Esophagus muscularis mucosa (tissue), 3 donors: ENCODE data around the gene TRIM46.
"Not testable (repeated sequence)": the region's sequence is repeated elsewhere in the genome, so short reads cannot be mapped to it uniquely, and the experiment has no call there.

Experiments used
- POLR2A ChIP-seq: fragments of 450-650 bp; IDR thresholded peaks from one replicate; pipeline ENCODE4 v1.6.1; 2017; ENCODE audit warnings: antibody characterized with exemption, moderate library complexity, mild to moderate bottlenecking, low read depth
- POLR2AphosphoS5 ChIP-seq, 2 donors: sonication (generic); formaldehyde crosslinking; IDR thresholded peaks; one replicate each; pipeline ENCODE4 v1.6.1; 2017; ENCODE audit warnings: antibody characterized with exemption in 2 of 2
- TF ChIP-seq, protein P1 (sequence below), 3 experiments: fragments of 200-600 bp in 2 of 3; fragments of 450-650 bp in 1 of 3; sonication (generic) in 2 of 3; IDR thresholded peaks; one replicate each; pipeline ENCODE4 v1.5.1; 2017 to 2019; ENCODE audit warnings: antibody characterized with exemption in 3 of 3, mild to moderate bottlenecking in 2 of 3, moderate library complexity in 1 of 3

DNA sequence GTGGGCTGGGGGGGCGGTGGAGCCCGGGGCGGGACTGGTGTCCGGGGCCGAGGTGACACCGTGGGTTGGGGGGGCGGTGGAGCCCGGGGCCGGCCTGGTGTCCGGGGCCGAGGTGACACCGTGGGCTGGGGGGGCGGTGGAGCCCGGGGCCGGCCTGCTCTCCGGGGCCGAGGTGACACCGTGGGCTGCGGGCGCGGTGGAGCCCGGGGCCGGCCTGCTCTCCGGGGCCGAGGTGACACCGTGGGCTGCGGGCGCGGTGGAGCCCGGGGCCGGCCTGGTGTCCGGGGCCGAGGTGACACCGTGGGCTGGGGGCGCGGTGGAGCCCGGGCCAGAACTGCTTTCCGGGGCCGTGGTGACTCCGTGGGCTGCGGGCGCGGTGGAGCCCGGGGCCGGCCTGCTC is 16.3 kb downstream of the TRIM46 start:
- TF ChIP-seq, protein P1, sequence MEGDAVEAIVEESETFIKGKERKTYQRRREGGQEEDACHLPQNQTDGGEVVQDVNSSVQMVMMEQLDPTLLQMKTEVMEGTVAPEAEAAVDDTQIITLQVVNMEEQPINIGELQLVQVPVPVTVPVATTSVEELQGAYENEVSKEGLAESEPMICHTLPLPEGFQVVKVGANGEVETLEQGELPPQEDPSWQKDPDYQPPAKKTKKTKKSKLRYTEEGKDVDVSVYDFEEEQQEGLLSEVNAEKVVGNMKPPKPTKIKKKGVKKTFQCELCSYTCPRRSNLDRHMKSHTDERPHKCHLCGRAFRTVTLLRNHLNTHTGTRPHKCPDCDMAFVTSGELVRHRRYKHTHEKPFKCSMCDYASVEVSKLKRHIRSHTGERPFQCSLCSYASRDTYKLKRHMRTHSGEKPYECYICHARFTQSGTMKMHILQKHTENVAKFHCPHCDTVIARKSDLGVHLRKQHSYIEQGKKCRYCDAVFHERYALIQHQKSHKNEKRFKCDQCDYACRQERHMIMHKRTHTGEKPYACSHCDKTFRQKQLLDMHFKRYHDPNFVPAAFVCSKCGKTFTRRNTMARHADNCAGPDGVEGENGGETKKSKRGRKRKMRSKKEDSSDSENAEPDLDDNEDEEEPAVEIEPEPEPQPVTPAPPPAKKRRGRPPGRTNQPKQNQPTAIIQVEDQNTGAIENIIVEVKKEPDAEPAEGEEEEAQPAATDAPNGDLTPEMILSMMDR (IDR thresholded peaks at IDR 0.05), result not testable (repeated sequence)
- TF ChIP-seq POLR2AphosphoS5 (IDR thresholded peaks at IDR 0.05); POLR2A: not testable (repeated sequence)
